DOHH2 (cell line): ENCODE data around the gene SUSD1.

ENCODE experiments used
- EZH2phosphoT487 ChIP-seq: fragments of 200-600 bp; sonication (generic); IDR thresholded peaks from 2 replicates; pipeline ENCODE4 v1.6.1; 2017; ENCODE audit warnings: borderline replicate concordance, mild to moderate bottlenecking, antibody characterized with exemption, low read length, moderate library complexity, mixed read lengths
- TF ChIP-seq, protein P1 (sequence below): fragments of 200-600 bp; sonication (generic); IDR thresholded peaks from one replicate; pipeline ENCODE4 v1.5.1; 2014; ENCODE audit warnings: antibody characterized with exemption, mild to moderate bottlenecking, low read depth, low read length; ENCODE audit not compliant: poor library complexity, severe bottlenecking

DNA sequence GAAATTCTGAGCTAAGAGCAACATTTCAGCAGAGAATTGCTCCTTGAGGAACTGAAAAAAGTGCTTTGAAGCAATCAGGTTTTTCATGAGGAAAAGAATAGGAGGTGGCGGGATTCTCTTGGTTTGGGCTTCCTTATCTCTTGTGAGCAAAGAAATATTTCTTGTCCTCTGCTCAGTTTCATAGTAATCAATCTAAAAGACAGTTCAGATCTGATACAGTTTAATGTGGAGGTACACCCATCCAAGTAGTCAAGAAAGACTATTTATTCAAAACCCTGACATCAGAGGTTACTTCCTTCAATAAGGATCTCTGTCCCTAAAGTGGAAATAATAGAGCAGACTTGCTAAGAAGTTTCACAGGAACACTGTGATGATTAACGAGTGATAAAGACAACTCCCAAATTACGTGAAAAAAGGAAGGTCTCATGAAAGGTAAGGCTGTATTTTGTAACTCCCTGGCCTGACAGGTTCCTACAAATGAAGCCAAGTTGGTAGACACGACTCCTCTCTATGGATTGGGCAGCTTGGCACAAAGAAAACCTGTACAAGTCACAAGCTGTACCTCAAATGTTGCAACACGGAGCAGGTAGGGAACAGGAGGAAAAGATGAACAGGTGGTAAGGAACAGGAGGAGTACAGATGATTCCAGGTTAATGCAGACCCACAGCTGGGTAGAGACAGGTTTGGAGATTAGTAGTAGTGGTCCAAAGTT is 94.1 kb downstream of the SUSD1 start:
- TF ChIP-seq, protein P1, sequence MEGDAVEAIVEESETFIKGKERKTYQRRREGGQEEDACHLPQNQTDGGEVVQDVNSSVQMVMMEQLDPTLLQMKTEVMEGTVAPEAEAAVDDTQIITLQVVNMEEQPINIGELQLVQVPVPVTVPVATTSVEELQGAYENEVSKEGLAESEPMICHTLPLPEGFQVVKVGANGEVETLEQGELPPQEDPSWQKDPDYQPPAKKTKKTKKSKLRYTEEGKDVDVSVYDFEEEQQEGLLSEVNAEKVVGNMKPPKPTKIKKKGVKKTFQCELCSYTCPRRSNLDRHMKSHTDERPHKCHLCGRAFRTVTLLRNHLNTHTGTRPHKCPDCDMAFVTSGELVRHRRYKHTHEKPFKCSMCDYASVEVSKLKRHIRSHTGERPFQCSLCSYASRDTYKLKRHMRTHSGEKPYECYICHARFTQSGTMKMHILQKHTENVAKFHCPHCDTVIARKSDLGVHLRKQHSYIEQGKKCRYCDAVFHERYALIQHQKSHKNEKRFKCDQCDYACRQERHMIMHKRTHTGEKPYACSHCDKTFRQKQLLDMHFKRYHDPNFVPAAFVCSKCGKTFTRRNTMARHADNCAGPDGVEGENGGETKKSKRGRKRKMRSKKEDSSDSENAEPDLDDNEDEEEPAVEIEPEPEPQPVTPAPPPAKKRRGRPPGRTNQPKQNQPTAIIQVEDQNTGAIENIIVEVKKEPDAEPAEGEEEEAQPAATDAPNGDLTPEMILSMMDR, result no peak
- TF ChIP-seq EZH2phosphoT487, result no peak
